GM19240 (cell line): ENCODE data around the gene MR1.

Source experiments
- DNase-seq: peaks from one replicate; pipeline ENCODE4 v3.0.0; 2011; ENCODE audit warnings: low spot score; ENCODE audit not compliant: insufficient read length

The MR1 gene

DNA sequence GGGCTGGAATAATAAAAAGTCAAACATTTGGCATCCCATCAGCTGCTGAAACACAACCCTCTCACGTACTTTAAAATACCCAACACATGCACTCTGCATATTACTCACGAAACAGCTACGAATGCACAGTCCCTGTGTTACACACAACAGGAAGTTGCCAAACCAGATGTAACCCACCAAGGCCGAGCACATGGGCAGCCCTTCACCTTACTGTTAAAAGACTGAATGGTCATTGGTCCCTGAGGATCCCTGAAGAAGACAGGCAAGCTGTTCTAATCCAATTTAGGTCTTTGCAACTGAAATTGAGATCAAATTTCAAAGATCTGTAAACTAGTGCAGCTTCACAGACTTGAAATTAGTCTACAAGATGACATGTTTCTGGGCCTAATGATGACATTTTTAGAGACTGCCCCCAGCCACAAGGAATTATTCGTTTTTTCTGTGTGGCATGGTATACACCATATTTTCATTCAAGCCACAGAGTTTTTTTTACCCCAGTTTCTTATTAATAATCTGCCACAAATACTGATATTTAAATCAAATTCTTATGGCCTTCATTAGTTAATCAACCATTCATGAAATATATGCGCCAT, 29.1 kb downstream of the MR1 start:
- DNase-seq = no peak

GRCh38 chr1:181064011-181064623, 30.3 kb downstream of the MR1 start:
- DNase-seq = no peak

GRCh38 chr1:181064702-181065101, 30.9 kb downstream of the MR1 start:
- no peak for DNase-seq

GRCh38 chr1:181073638-181074037, 39.9 kb downstream of the MR1 start:
- no peak for DNase-seq

DNA sequence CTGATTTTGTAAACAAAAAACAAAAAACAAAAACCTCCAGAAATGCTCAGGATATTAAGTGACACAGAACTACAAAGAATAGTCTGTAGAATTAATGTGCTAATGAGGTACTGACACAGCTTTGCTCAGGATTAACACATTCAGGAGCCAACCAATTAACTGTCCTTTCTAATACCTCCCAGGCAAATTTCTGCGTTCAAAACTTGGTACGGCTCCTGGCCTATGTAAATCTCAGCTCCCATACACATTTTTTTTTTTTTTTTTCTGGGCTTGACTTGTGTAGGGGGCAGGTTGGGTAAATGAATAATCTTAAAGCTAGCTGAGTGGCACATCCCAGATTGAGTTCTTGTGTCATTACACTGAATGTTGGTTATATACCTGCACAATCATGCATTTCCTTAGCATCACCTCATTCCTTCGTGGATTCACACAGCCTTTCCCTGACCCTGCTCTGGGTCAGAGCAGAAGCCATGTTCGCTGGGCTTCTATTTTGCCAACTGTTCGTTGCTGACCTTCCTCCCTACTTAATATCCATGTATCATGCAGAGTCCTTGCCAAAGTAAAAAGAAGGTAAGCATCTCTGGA, 42.1 kb downstream of the MR1 start:
- no peak for DNase-seq

GRCh38 chr1:181076852-181077251, 43.1 kb downstream of the MR1 start:
- DNase-seq = no peak

- no peak for DNase-seq
These were observed 43.9 kb downstream of the MR1 start for GRCh38 chr1:181077576-181078242.

GRCh38 chr1:181079382-181079781, 45.6 kb downstream of the MR1 start:
- DNase-seq = no peak

- DNase-seq = no peak
These were observed 46.1 kb downstream of the MR1 start for GRCh38 chr1:181079920-181080319.

GRCh38 chr1:181080556-181080955, 46.8 kb downstream of the MR1 start:
- DNase-seq = no peak

GRCh38 chr1:181081395-181081794, 47.6 kb downstream of the MR1 start:
- no peak for DNase-seq

GRCh38 chr1:181083842-181084605, 50.2 kb downstream of the MR1 start:
- DNase-seq = peak; percentile 53

GRCh38 chr1:181084606-181084969, 50.8 kb downstream of the MR1 start:
- DNase-seq = no peak

- no peak for DNase-seq
These were observed 52.3 kb downstream of the MR1 start for GRCh38 chr1:181086091-181086490.

GRCh38 chr1:181086926-181087325, 53.1 kb downstream of the MR1 start:
- no peak for DNase-seq

GRCh38 chr1:181087400-181087901, 53.7 kb downstream of the MR1 start:
- DNase-seq = no peak

DNA sequence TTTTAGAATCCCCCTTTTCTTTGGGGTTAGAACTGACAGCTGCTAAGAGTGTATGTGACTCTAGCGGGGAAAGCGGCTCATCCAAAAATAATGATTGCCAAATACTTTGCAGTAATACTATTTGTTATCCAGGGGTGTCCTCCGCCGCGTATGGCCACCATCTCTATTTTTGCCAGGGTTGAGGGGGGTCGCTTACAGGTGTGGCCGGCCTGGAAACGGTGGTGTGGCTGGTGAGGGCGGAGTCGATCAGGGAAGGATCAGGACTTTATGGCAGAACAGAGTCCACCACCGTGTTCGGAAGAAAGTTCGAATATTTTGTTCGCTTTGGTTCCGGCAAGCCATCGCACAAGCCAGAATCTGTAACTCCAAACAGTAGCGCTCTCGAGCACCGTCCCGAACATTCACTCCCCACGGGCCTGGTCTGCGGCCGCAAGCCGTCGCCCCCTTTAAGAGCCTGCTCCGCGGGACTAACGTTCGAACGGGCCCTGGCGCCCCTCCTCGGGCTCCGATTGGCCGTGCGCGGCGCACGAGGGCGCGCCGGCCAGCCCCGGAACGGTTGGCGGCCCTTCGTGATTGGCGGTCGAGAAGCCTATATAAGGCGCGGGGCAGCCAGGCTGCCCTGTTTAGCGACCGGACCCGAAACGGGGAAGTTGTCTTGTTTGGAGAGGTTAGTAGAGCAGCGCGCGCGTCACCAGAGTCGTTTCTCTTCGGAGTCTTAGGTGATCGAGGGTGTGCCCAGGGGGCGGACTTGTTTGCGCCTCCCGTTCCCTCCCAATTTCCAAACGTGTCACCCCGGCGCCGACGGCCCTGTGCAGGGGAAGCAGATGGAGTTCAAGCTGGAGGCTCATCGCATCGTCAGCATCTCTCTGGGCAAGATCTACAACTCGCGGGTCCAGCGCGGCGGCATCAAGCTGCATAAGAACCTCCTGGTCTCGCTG, 54.6 kb downstream of the MR1 start, which contains the start of gene IER5:
Gene IER5 (plus strand): TSS at position 622 of the 938 bp plus-strand sequence. CDS start 203 bp downstream, at position 825.
- peak; percentile 76 for DNase-seq

DNA sequence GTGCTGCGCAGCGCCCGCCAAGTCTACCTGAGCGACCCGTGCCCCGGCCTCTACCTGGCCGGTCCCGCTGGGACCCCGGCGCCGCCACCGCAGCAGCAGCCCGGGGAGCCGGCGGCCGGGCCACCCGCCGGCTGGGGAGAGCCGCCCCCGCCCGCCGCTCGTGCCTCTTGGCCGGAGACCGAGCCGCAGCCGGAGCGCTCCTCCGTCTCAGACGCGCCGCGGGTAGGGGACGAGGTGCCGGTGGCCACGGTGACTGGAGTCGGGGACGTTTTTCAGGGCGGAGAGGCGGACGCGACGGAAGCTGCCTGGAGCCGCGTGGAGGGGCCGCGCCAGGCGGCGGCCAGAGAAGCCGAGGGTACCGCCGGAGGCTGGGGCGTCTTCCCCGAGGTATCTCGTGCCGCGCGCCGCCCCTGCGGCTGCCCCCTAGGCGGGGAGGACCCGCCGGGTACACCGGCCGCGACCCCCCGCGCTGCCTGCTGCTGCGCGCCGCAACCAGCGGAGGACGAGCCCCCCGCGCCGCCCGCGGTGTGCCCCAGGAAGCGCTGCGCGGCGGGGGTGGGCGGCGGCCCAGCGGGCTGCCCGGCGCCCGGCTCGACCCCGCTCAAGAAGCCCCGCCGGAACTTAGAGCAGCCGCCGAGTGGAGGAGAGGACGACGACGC, 55.4 kb downstream of the MR1 start:
- no peak for DNase-seq

DNA sequence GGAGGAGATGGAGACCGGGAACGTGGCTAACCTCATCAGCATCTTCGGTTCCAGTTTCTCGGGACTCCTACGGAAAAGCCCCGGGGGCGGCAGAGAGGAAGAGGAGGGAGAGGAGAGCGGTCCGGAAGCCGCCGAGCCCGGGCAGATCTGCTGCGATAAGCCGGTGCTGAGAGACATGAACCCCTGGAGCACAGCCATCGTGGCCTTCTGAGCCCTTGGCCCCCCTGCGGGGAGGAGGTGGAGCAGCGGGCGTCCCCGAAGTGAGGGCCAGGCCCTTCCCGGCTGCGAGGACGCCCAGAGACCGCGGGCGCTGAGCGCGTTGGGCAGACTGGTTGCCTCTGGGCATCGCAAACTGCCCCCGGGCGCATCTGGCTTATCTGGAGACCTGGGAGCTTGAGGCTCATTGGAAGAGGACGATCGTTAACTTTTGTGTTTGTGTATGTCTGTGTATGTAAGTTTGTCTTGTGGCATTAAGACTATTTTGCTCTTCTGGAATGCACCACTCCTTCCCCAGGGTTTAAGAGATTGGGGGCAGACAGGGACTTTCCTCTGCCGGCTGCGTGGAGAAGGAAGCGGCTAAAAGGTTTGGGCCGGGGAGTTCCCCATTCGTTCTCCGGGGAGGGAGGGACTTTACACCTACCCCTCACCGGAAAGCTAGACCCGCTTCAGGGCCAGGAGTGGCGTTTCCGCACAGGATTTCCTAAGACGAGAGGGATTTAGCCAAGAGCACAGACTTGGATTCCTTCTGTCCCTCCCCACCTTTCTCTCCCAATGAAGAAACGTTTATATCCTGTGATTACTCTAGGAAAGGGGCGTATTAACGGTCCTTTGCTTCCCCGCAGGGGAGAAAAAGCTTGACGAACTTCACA, 56.1 kb downstream of the MR1 start:
- no peak for DNase-seq
